Tibial nerve (tissue), 4 donors: Measurements from ENCODE around the gene CD93. TPM values are rescaled to one million over a fixed set of nuclear protein-coding genes. Genes with fewer than 3 reads are reported as not detected.

ENCODE experiments used
- DNase-seq, 2 donors: peaks; one replicate each; pipeline ENCODE4 v3.0.0-alpha.2; 2019; ENCODE audit warnings: low spot score in 2 of 2
- H3K27ac ChIP-seq, 4 donors: fragments of 200-600 bp; sonication (generic) in 3 of 4; one replicate each; pipeline ENCODE4 v1.5.1; 2017 to 2019; ENCODE audit warnings: mild to moderate bottlenecking in 1 of 4
- H3K27me3 ChIP-seq, 2 donors: fragments of 200-600 bp; sonication (generic) in 1 of 2; one replicate each; pipeline versions ENCODE4 v1.5.1 to v1.6.0; 2017 to 2019
- H3K36me3 ChIP-seq, 3 donors: fragments of 200-600 bp; sonication (generic); one replicate each; pipeline ENCODE4 v1.5.1; 2018 to 2019
- H3K4me1 ChIP-seq, 4 donors: fragments of 200-600 bp; sonication (generic) in 3 of 4; one replicate each; pipeline ENCODE4 v1.5.1; 2017 to 2019
- H3K4me3 ChIP-seq, 4 donors: fragments of 200-600 bp; sonication (generic) in 3 of 4; one replicate each; pipeline ENCODE4 v1.5.1; 2017 to 2019; ENCODE audit warnings: mild to moderate bottlenecking in 1 of 4, moderate library complexity in 1 of 4
- H3K9me3 ChIP-seq, 4 donors: fragments of 200-600 bp; sonication (generic) in 3 of 4; one replicate each; pipeline ENCODE4 v1.5.1; 2017 to 2019
- EP300 ChIP-seq, 2 donors: sonication (generic); formaldehyde crosslinking; IDR thresholded peaks; one replicate each; pipeline ENCODE4 v1.6.1; 2017; ENCODE audit warnings: antibody characterized with exemption in 2 of 2, mild to moderate bottlenecking in 1 of 2
- POLR2A ChIP-seq, 2 donors: fragments of 450-650 bp; IDR thresholded peaks; one replicate each; pipeline ENCODE4 v1.6.1; 2017; ENCODE audit warnings: antibody characterized with exemption in 2 of 2, mild to moderate bottlenecking in 2 of 2, moderate library complexity in 2 of 2
- WGBS, 2 donors: methylation state at CpG; one replicate each; pipeline ENCODE4 v1.1.5; 2018; 5-methylcytosine and 5-hydroxymethylcytosine counted together
- total RNA-seq, 4 donors: library from RNA; depleted of rRNA; stranded (reverse); fragments of >200 nt; gene quantifications; one replicate each; pipeline ENCODE4 v1.1.0, GENCODE V29; 2016
- TF ChIP-seq, protein P1 (sequence below), 5 experiments: fragments of 200-600 bp in 3 of 5; fragments of 450-650 bp in 2 of 5; sonication (generic) in 3 of 5; IDR thresholded peaks; one replicate each; pipeline ENCODE4 v1.5.1; 2016 to 2019; ENCODE audit warnings: antibody characterized with exemption in 5 of 5, mild to moderate bottlenecking in 3 of 5, moderate library complexity in 2 of 5

The CD93 gene
- total RNA-seq, 4 donors from 2014 or later = 23.0 to 85.1 (median 65.7) TPM

DNA sequence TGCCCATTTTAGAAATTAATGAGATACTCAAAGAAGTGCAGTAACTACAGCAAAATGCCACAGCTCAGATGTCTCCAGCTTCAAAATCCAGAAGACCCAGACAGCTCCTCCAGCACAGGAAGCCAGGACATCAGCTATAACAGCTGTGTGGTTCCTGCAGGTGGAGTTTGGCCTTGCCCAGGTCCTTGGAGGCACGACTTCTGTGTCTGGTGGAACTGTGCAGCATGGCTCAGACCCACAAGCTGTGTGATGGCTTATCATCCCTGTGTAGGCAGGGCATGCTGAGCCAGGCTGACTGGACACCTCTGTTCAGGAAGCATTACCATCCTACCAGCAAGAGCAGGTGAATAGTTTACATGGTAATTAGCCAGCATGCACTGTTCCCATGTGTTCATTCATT lies 26.5 kb upstream of the CD93 start:
- Histone ChIP-seq H3K36me3 (no peaks in the 10 kb centered on the region), H3K4me1 (no peaks in the 10 kb centered on the region), H3K27me3 (no peaks in the 10 kb centered on the region), H3K9me3 (no peaks in the 10 kb centered on the region), H3K4me3 (no peak overlapping the region), H3K27ac (no peak overlapping the region)
- no peak for DNase-seq
- 40 to 64% methylated on average over 1 of the region's 1 CpG for WGBS, 2 donors
- TF ChIP-seq, protein P1, sequence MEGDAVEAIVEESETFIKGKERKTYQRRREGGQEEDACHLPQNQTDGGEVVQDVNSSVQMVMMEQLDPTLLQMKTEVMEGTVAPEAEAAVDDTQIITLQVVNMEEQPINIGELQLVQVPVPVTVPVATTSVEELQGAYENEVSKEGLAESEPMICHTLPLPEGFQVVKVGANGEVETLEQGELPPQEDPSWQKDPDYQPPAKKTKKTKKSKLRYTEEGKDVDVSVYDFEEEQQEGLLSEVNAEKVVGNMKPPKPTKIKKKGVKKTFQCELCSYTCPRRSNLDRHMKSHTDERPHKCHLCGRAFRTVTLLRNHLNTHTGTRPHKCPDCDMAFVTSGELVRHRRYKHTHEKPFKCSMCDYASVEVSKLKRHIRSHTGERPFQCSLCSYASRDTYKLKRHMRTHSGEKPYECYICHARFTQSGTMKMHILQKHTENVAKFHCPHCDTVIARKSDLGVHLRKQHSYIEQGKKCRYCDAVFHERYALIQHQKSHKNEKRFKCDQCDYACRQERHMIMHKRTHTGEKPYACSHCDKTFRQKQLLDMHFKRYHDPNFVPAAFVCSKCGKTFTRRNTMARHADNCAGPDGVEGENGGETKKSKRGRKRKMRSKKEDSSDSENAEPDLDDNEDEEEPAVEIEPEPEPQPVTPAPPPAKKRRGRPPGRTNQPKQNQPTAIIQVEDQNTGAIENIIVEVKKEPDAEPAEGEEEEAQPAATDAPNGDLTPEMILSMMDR (IDR thresholded peaks at IDR 0.05) = no peak
- TF ChIP-seq POLR2A (IDR thresholded peaks at IDR 0.05) (no peak), EP300 (IDR thresholded peaks at IDR 0.05) (no peak)

DNA sequence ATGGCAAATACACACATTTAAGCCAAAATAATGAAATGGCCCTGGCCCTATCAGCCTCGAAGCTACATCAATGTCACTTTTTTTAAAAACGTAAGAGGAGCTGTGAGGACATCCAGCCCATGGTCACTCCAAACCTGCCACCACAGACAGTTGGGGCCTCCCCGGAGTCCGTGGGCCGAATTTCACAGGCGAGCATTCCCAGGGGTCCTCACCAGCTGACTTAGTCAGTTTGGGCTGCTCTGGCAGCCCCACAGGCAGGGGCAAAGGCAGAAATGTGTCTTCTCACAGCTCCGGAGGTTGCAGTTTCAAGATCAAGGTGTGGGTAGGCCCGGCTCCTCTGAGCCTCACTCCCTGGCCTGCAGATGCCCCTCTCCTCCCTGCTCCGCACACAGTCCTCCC lies 25.8 kb upstream of the CD93 start:
- no peak for DNase-seq
- TF ChIP-seq, protein P1 (IDR thresholded peaks at IDR 0.05) = no peak
- TF ChIP-seq POLR2A (IDR thresholded peaks at IDR 0.05) (no peak), EP300 (IDR thresholded peaks at IDR 0.05) (no peak)
- no peaks in the 10 kb centered on the region for H3K36me3 ChIP-seq
- no peak overlapping the region for H3K4me3 ChIP-seq
- 88 to 93% methylated on average over 9 of the region's 9 CpGs for WGBS, 2 donors
- no peak overlapping the region for H3K27ac ChIP-seq
- H3K9me3 ChIP-seq = no peaks in the 10 kb centered on the region
- no peaks in the 10 kb centered on the region for H3K27me3 ChIP-seq
- H3K4me1 ChIP-seq = peaks cover 0 to under 1% (median 0%) of the 10 kb centered on the region in 4 donors

DNA sequence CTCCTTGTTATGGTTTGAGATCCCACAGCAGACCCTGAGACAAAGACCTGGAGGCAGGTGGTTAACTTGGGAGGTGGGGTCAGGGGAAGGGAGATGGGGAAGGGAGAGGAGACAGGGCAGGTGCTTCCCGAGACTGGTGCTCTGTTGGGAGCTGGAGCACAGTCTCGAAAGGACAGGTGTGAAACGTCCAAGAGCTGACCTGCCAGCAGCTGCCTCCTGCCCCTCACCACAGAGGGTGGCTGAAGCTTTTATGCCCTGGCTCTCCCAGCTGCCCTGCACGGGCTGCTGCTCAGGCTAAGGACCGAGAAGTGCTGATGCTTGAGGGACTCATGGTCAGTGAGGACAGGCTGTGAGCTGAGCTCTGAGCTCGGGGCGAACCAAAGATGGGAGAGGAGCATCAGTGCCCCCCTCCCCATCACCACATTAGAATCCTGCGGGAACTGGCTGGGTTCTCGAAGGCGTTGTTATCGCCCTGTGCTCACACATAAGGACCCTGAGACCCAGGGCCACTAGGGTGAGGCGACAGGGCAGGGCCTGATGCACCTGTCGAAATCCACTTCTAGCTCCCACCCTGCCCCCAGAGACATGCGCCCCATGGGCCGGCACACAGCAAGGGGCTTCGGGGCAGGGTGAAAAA lies 25.3 kb upstream of the CD93 start:
- no peak for DNase-seq
- TF ChIP-seq, protein P1 (IDR thresholded peaks at IDR 0.05) = no peak
- TF ChIP-seq POLR2A (IDR thresholded peaks at IDR 0.05) (no peak), EP300 (IDR thresholded peaks at IDR 0.05) (no peak)
- H3K4me1 ChIP-seq = peaks cover 0 to 6% (median 0%) of the 10 kb centered on the region in 4 donors
- H3K9me3 ChIP-seq = no peaks in the 10 kb centered on the region
- H3K27ac ChIP-seq = no peak overlapping the region
- H3K27me3 ChIP-seq = no peaks in the 10 kb centered on the region
- no peaks in the 10 kb centered on the region for H3K36me3 ChIP-seq
- no peak overlapping the region for H3K4me3 ChIP-seq
- WGBS, 2 donors = 82 to 87% methylated on average over 16 of the region's 16 CpGs

DNA sequence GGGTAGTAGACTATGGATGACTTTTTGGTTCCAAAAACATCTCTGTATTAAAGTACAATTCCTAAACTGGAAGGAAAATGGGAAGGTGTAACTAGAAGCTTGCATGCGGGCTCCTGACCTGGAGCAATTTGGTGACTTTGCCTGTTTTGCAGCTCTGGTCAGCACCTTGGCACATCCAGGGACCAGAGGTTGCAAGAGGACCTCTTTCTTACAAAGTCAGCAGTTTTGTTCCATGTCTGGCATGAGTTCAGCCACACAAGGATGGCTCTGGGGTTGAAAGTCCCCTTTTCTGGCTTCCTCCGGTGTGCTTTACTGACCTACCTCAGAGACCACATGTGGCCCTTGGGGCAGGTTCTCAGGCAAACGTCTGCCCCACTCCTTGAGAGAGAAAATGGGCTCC lies 22.7 kb upstream of the CD93 start:
- H3K4me3 ChIP-seq = no peak overlapping the region
- no peaks in the 10 kb centered on the region for H3K27me3 ChIP-seq
- no peak for DNase-seq
- no peak overlapping the region for H3K27ac ChIP-seq
- TF ChIP-seq, protein P1 (IDR thresholded peaks at IDR 0.05) = no peak
- TF ChIP-seq EP300 (IDR thresholded peaks at IDR 0.05) = no peak
- no peak for TF ChIP-seq POLR2A (IDR thresholded peaks at IDR 0.05)
- peaks cover 0 to 26% (median 2%) of the 10 kb centered on the region in 4 donors for H3K4me1 ChIP-seq
- no peaks in the 10 kb centered on the region for H3K36me3 ChIP-seq
- 65 to 70% methylated on average over 3 of the region's 3 CpGs for WGBS, 2 donors
- H3K9me3 ChIP-seq = no peaks in the 10 kb centered on the region

DNA sequence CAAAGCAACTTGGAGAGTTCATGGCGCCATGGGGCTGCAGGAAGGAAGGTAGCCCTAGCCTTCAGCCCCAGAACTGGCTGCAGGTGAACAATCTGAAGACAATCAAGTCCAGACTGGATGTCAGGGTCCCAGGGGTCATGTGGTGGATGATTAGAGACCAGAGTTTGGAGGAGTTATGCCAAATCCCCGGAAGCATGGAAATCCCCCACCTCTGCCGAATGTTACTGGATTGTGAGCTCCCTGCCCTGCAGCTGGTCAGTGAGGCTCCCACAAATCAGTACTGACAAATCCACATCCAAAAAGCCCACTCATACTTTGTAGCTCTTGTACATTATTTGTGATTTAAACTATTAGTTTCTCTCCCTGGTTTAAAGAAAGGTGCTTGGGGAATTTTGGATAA lies 21.3 kb upstream of the CD93 start:
- WGBS, 2 donors = 74 to 88% methylated on average over 3 of the region's 3 CpGs
- Histone ChIP-seq H3K27me3 (no peaks in the 10 kb centered on the region), H3K4me1 (peaks cover 0 to 31% (median 3%) of the 10 kb centered on the region in 4 donors), H3K27ac (peak overlapping the region in 1 of 4 donors; percentile 66), H3K9me3 (no peaks in the 10 kb centered on the region), H3K4me3 (no peak overlapping the region), H3K36me3 (no peaks in the 10 kb centered on the region)
- TF ChIP-seq EP300 (IDR thresholded peaks at IDR 0.05) (no peak), POLR2A (IDR thresholded peaks at IDR 0.05) (no peak)
- TF ChIP-seq, protein P1 (IDR thresholded peaks at IDR 0.05) = no peak
- DNase-seq = no peak
